C4-2B (cell line): ENCODE results near the gene SLC25A46.
"Not testable (repeated sequence)": the region's sequence is repeated elsewhere in the genome, so short reads cannot be mapped to it uniquely, and the experiment has no call there.

Source experiments
- H3K27ac ChIP-seq: fragments of 450-650 bp; 2 replicates; pipeline ENCODE4 v1.5.1; 2017
- ZFX ChIP-seq: fragments of 450-650 bp; IDR thresholded peaks from 2 replicates; pipeline ENCODE4 v1.6.1; 2017
- TF ChIP-seq, protein P1 (sequence below): fragments of 450-650 bp; conservative IDR thresholded peaks from 2 replicates; pipeline ENCODE4 v1.5.1; 2017; ENCODE audit warnings: mild to moderate bottlenecking

Gene SLC25A46

DNA sequence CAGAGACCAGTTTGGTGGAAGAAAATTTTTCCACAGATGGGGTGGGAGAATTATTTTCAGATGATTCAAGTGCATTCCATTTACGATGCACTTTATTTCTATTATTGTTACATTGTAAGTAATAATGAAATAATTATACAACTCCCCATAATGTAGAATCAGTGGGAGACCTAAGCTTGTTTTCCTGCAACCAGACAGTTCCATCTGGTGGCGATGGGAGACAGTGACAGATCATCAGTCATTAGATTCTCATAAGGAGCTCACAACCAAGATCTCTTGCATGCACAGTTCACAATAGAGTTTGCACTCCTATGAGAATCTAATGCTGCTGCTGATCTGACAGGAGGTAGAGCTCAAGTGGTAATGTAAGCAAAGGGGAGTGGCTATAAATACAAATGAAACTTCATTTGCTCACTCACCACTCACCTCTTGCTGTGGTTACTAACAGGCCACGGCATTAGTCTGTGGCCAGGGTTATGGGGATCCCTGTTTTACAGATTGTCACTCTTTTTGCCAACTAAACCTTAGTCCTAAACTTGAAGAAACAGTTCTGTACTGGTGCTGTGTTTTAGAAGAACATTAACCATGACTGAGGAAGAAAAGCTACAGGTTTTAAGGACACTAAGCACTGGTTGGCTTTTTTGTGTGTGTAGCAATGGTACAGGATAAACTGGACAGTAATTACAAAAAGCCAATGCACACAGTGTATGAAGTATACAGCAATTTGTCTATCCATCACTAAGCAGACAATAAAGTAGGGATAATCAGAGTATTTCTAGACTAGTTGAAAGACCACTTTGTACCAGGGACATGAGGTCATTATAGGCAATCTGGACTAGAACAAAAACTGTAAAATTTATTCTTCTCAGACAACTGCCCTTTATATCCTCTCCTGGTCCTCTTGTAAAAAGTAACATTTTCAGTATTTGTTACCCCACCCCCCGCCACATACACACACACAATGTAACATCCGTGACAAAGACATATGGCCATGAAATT lies 22.3 kb upstream of the SLC25A46 start:
- no peak overlapping the region for H3K27ac ChIP-seq
- TF ChIP-seq ZFX: no peak
- TF ChIP-seq, protein P1, sequence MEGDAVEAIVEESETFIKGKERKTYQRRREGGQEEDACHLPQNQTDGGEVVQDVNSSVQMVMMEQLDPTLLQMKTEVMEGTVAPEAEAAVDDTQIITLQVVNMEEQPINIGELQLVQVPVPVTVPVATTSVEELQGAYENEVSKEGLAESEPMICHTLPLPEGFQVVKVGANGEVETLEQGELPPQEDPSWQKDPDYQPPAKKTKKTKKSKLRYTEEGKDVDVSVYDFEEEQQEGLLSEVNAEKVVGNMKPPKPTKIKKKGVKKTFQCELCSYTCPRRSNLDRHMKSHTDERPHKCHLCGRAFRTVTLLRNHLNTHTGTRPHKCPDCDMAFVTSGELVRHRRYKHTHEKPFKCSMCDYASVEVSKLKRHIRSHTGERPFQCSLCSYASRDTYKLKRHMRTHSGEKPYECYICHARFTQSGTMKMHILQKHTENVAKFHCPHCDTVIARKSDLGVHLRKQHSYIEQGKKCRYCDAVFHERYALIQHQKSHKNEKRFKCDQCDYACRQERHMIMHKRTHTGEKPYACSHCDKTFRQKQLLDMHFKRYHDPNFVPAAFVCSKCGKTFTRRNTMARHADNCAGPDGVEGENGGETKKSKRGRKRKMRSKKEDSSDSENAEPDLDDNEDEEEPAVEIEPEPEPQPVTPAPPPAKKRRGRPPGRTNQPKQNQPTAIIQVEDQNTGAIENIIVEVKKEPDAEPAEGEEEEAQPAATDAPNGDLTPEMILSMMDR: peak; percentile 20

DNA sequence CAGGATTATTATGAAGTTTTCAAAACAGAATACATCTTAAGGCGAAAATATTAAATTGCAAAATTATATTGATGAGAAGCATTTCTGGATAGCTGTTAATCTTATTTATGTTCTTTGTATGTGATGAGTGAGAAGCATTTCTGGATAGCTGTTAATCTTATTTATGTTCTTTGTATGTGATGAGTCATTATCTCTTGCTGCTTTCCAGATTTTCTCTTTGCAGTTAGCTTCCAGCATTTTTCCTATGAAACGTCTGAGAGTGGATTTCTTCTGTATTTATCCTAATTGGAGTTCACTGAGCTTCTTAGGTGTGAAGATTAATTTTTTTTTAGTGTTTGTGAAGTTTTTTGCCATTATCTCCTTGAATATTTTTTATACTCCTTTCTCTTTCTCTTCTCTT lies 20.5 kb upstream of the SLC25A46 start:
- no peak overlapping the region for H3K27ac ChIP-seq
- no peak for TF ChIP-seq ZFX
- TF ChIP-seq, protein P1: no peak

DNA sequence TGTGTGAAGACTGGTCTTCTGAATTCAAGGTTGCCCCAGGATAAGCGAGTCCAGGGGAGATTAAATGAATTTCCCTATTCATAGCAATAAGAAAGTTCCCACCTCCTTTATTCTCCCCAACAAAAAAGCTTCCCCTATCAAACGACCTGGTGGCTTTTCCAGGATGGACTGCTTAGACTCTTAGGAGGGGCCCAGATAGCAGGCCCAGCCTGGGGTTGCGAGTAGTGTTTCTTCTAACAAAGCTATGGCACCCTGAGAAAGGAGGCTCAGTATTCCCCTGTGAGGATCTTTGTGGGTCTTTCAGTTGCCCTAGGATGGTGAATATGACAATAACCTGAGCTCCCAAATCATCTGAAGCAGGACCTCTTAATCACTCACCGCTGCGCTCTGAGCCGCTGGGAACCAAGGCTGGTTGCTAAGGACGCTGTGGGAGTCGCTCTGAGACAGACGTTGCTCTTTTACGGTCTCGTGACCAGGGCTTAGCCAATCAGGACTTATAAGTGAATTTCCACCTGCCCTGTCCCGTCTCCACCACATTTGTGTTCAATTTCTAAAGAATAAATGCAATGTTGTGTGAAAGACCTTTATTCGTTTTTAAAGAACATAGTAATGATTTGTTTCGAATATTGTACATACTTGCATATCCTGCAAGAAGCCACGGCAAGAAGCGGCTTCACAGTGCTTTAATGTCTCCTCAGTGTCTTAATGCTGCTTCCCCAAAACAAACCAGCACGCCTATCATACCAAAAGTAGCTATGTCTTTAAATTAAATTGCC lies 12.4 kb upstream of the SLC25A46 start, which contains the start of gene TMEM232:
TMEM232 (minus strand) TSS at position 423 of the 776 bp plus-strand sequence. CDS start 59,319 bp downstream, outside the sequence.
- TF ChIP-seq ZFX: no peak
- TF ChIP-seq, protein P1: no peak
- no peak within 1 kb of the TSS for H3K27ac ChIP-seq

DNA sequence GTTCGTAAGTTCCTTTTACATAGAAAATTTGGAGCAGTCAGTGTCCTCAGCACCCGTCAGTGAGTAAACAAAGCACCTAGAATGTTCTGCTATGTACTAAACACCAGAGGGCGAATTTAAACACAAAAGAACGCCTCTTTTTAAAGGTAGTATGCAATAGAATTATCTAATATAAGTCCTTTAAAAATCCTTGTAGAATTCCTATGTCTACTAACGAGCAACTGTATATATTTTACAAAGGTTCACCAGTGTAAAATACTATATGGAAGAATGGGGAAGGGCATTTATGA lies 11.8 kb upstream of the SLC25A46 start:
- H3K27ac ChIP-seq: no peak overlapping the region
- no peak for TF ChIP-seq ZFX
- TF ChIP-seq, protein P1: peak; percentile 64

DNA sequence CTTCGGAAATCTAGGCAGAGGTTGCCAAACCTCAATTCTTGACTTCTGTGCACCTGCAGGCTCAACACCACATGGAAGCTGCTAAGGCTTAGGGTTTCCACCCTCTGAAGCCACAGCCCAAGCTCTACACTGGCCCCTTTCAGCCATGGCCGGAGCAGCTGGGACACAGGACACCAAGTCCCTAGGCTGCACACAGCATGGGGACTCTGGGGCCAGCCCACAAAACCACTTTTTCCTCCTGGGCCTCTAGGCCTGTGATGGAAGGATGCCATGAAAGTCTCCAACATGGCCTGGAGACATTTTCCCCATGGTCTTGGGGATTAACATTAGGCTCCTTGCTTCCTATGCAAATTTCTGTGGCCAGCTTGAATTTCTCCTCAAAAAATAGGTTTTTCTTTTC lies 7.3 kb upstream of the SLC25A46 start:
- H3K27ac ChIP-seq: not testable (repeated sequence)

DNA sequence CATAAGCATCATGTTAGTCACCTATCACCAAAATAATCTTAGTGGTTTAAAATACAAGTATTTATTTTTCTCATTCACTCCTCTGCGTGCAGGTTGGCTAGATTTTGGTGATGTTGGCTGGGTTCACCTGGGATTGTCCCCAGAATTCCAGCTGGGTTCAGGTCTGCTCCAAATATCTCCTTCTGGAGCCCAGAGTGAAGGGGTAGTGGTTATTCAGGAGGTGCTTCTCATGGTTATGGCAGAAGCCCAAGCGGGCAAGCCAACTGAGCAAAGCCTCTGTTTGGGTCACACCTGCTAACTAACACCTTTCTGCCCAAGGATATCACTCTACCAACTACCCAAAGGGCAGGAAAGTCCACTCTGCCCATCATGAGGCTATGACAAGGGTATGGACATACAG lies 4.7 kb upstream of the SLC25A46 start:
- no peak overlapping the region for H3K27ac ChIP-seq
- no peak for TF ChIP-seq ZFX
- TF ChIP-seq, protein P1: no peak

DNA sequence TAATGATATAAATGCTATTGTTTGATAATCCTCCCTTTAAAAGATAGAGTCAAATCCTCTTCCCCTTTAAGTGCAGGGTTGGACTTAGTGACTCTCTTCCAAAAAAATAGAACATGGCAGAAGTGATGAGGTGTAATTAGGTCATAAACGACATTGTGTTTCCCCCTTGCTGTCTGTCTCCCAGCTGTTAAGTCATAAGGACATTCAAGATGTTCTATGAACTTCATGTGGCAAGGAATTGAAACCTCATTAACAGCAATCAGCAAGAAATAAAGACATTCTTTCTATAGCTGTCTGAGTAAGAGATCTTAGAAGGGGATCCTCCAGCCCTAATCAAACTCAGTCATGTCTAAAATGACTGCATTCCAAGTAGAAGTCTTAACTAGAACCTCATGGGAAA lies 3.3 kb upstream of the SLC25A46 start:
- TF ChIP-seq, protein P1: no peak
- TF ChIP-seq ZFX: no peak
- no peak overlapping the region for H3K27ac ChIP-seq
